Gastrocnemius medialis (tissue), 4 donors: ENCODE data around the gene CRYL1.

Source experiments
- POLR2A ChIP-seq, 2 donors: fragments of 450-650 bp; IDR thresholded peaks; one replicate each; pipeline ENCODE4 v1.6.1; 2017; ENCODE audit warnings: antibody characterized with exemption in 2 of 2, mild to moderate bottlenecking in 2 of 2, moderate library complexity in 2 of 2
- TF ChIP-seq, protein P1 (sequence below), 5 experiments: fragments of 450-650 bp in 3 of 5; fragments of 200-600 bp in 2 of 5; sonication (generic) in 2 of 5; IDR thresholded peaks in 4 of 5; conservative IDR thresholded peaks in 1 of 5; 1 replicate in 4 of 5; 2 replicates in 1 of 5; pipeline ENCODE4 v1.5.1; 2016 to 2019; ENCODE audit warnings: antibody characterized with exemption in 5 of 5, mild to moderate bottlenecking in 3 of 5, moderate library complexity in 3 of 5

DNA sequence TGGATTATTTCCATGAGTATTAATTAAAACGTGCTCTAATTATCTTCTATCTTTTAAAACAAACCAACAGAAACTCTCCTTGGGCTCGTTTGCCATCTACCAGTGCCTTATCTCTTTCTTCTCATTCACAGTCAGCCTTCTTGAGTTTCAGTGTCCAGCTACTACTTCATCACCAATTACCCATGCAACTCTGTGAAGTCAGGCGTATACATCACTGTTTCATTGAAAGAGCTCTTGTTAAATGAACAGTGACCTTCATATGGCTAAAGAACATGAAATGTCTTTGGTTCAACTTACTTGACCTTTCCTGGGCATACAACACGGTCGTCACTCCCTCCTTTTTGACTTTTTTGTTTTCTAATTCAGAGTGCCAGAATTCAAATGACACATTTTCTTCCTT, 36.1 kb upstream of the CRYL1 start:
- TF ChIP-seq, protein P1, sequence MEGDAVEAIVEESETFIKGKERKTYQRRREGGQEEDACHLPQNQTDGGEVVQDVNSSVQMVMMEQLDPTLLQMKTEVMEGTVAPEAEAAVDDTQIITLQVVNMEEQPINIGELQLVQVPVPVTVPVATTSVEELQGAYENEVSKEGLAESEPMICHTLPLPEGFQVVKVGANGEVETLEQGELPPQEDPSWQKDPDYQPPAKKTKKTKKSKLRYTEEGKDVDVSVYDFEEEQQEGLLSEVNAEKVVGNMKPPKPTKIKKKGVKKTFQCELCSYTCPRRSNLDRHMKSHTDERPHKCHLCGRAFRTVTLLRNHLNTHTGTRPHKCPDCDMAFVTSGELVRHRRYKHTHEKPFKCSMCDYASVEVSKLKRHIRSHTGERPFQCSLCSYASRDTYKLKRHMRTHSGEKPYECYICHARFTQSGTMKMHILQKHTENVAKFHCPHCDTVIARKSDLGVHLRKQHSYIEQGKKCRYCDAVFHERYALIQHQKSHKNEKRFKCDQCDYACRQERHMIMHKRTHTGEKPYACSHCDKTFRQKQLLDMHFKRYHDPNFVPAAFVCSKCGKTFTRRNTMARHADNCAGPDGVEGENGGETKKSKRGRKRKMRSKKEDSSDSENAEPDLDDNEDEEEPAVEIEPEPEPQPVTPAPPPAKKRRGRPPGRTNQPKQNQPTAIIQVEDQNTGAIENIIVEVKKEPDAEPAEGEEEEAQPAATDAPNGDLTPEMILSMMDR (IDR thresholded peaks at IDR 0.05 in 4 of 5, conservative IDR thresholded peaks at IDR 0.05 in 1 of 5) = no peak
- no peak for TF ChIP-seq POLR2A (IDR thresholded peaks at IDR 0.05)
